ENCODE data around the gene HP1BP3.
"Not testable (repeated sequence)": the region's sequence is repeated elsewhere in the genome, so short reads cannot be mapped to it uniquely, and the experiment has no call there.

Gene HP1BP3

DNA sequence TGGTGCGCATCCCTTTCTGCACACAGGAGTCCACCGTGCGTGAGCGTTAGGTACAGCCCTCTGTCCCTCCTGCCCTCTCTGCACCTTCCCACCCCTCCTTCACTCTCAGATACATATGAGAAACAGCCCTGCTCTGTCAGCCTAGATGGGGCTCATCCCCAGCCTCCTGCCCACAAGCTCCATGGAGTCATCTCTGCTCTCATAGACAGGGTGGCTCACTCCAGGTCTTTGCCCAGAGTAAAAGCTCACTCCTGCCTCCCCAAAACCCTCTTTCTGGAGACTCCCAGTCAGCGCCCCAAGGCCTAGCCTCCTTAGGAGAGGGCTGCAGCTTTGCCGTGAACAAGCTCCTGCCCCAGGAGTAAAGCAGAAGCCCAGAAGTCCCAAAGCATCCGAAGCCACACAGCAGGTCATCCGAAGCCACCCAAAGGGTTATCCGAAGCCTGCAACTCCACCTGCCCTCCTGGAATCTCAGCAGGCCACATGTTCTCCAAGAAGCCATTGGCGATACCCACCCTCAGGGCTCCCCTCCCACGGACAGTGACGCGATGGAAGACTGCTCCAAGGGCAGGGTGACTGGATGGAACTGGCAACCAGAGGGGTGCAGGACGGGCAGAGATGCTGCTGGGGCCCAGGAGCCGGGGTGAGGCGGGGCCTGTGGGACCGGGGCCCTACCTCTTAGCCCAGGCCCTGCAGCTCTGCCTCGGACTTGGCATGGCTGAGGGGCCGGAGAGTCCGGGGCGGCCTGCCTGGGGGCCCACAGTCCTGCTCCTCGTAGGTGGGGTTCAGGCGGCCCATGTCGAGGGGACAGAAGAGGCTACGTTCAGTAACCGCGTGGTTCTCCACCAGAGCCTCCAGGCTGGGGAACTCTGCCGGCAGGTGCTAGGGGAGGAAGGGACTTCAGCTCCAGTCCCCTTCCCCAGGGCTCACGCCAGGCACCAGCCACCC, 65.7 kb downstream of the HP1BP3 start:
- no peak overlapping the region for H3K27ac ChIP-seq (ENCODE audit: low read depth, low read length)

GRCh38 chr1:20720631-20721091, 66.4 kb downstream of the HP1BP3 start:
- peaks cover 7 to 15% of the 10 kb centered on the region in 2 donors for H3K27me3 ChIP-seq (ENCODE audit: control insufficient read depth in 1 of 2, insufficient read depth in 2 of 2, low read length in 2 of 2)
- H3K4me1 ChIP-seq (ENCODE audit: control insufficient read depth in 1 of 2, insufficient read depth in 2 of 2, low read length in 2 of 2) = peaks cover 0 to 7% of the 10 kb centered on the region in 2 donors
- H3K9ac ChIP-seq (ENCODE audit: low read depth in 1 of 2, low read length in 2 of 2) = no peak overlapping the region
- H3K4me3 ChIP-seq (ENCODE audit: low read depth in 1 of 2, low read length in 2 of 2) = no peak overlapping the region
- H3K36me3 ChIP-seq (ENCODE audit: control insufficient read depth in 1 of 2, insufficient read depth in 2 of 2, low read length in 2 of 2) = no peaks in the 10 kb centered on the region
- no peak overlapping the region for H3K27ac ChIP-seq (ENCODE audit: low read depth, low read length)
- no peaks in the 10 kb centered on the region for H3K9me3 ChIP-seq (ENCODE audit: control insufficient read depth in 1 of 2, low read length in 2 of 2)

More for the DNA sequence above, 65.7 kb downstream of the HP1BP3 start:
- H3K27me3 ChIP-seq (ENCODE audit: control insufficient read depth in 1 of 2, insufficient read depth in 2 of 2, low read length in 2 of 2) = peaks cover 6 to 14% of the 10 kb centered on the region in 2 donors
- H3K9me3 ChIP-seq (ENCODE audit: control insufficient read depth in 1 of 2, low read length in 2 of 2) = no peaks in the 10 kb centered on the region
- no peak overlapping the region for H3K9ac ChIP-seq (ENCODE audit: low read depth in 1 of 2, low read length in 2 of 2)
- H3K4me1 ChIP-seq (ENCODE audit: control insufficient read depth in 1 of 2, insufficient read depth in 2 of 2, low read length in 2 of 2) = peaks cover 0 to 3% of the 10 kb centered on the region in 2 donors
- no peak overlapping the region for H3K4me3 ChIP-seq (ENCODE audit: low read depth in 1 of 2, low read length in 2 of 2)
- no peaks in the 10 kb centered on the region for H3K36me3 ChIP-seq (ENCODE audit: control insufficient read depth in 1 of 2, insufficient read depth in 2 of 2, low read length in 2 of 2)

DNA sequence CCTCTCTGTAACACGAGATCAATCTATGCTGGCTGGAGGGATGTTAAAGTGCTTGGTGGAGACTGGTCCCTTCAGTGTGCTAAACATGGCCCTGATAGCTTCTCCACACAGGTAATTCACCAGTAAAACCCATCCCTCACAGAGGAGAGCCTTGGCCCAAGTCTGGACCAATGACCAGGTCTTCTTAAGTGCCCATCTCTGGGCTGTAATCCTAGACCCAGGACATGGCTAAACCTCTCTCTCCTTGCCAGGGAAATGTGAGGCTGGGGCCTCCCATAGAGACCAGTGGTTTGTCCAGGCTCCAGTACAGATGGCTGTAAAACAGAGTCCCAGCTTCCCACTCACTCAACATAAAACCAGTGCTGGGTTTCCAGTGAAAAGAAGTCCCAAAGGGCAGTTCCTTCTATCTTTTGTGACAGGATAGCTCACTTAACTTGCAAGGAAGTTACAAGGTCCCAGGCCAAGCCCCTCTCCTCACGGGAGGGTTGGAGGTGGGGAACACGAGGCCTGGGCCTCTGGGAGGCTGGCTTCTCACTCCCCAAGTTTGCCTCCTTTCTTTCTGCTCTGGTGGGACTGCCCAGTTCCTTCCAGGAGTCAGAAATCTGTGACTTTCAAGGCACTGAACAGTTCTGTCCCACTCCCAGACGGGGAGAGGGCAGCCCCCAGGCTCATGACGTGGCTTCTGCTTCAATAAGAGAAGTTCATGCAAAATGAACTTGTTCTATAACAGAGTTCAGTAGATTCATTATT, 67.1 kb downstream of the HP1BP3 start:
- Histone ChIP-seq H3K4me3 (ENCODE audit: low read depth in 1 of 2, low read length in 2 of 2) (no peak overlapping the region), H3K36me3 (ENCODE audit: control insufficient read depth in 1 of 2, insufficient read depth in 2 of 2, low read length in 2 of 2) (no peaks in the 10 kb centered on the region), H3K27ac (ENCODE audit: low read depth, low read length) (no peak overlapping the region), H3K9me3 (ENCODE audit: control insufficient read depth in 1 of 2, low read length in 2 of 2) (no peaks in the 10 kb centered on the region), H3K4me1 (ENCODE audit: control insufficient read depth in 1 of 2, insufficient read depth in 2 of 2, low read length in 2 of 2) (peaks cover 0 to 7% of the 10 kb centered on the region in 2 donors), H3K9ac (ENCODE audit: low read depth in 1 of 2, low read length in 2 of 2) (no peak overlapping the region), H3K27me3 (ENCODE audit: control insufficient read depth in 1 of 2, insufficient read depth in 2 of 2, low read length in 2 of 2) (peaks cover 7 to 18% of the 10 kb centered on the region in 2 donors)

DNA sequence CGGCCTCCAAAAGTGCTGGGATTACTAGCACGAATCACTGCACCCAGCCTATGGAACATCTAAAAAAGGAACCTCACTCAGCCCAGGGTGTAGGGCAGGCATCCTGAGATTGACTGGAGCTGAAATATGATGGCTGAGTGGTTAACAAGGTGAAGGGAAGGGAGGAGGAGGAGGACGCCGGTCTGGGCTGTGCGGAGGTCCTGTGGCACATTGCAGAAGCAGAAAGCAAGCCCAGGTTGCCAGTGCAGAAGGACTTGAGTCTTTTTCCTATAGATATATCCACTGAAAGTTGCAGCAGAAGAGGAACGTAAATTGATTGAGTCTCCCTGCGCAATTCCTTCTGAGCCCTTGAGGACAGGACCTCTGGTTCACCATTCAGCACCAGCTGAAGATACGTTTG, 67.8 kb downstream of the HP1BP3 start:
- H3K4me1 ChIP-seq (ENCODE audit: control insufficient read depth in 1 of 2, insufficient read depth in 2 of 2, low read length in 2 of 2) = peaks cover 0 to 7% of the 10 kb centered on the region in 2 donors
- no peak overlapping the region for H3K27ac ChIP-seq (ENCODE audit: low read depth, low read length)
- peaks cover 7 to 18% of the 10 kb centered on the region in 2 donors for H3K27me3 ChIP-seq (ENCODE audit: control insufficient read depth in 1 of 2, insufficient read depth in 2 of 2, low read length in 2 of 2)
- H3K36me3 ChIP-seq (ENCODE audit: control insufficient read depth in 1 of 2, insufficient read depth in 2 of 2, low read length in 2 of 2) = no peaks in the 10 kb centered on the region
- H3K4me3 ChIP-seq (ENCODE audit: low read depth in 1 of 2, low read length in 2 of 2) = no peak overlapping the region
- H3K9ac ChIP-seq (ENCODE audit: low read depth in 1 of 2, low read length in 2 of 2) = no peak overlapping the region
- H3K9me3 ChIP-seq (ENCODE audit: control insufficient read depth in 1 of 2, low read length in 2 of 2) = no peaks in the 10 kb centered on the region

DNA sequence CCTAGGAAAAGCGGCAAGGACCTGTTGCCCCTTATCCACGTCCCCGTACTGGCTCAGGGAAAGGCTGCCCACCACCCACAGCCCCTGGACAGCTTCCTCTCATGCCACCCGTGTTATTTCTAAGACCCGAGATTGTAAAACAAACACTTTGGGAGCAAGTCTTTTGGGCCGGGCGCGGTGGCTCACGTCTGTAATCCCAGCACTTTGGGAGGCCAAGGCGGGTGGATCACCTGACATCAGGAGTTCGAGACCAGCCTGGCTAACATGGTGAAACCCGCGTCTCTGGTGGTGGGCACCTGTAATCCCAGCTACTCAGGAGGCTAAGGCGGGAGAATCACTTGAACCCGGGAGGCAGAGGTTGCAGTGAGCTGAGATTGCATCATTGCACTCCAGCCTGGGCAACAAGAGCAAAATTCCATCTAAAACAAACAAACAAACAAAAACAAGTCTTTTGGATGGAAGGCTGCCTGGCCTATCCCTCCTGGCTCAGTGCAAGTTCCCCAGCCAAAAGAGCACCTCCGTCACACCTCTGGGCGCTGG, 68.7 kb downstream of the HP1BP3 start:
- H3K36me3 ChIP-seq (ENCODE audit: control insufficient read depth in 1 of 2, insufficient read depth in 2 of 2, low read length in 2 of 2) = not testable (repeated sequence)
- Histone ChIP-seq H3K27me3 (ENCODE audit: control insufficient read depth in 1 of 2, insufficient read depth in 2 of 2, low read length in 2 of 2) (peaks cover 7 to 18% of the 10 kb centered on the region in 2 donors), H3K4me3 (ENCODE audit: low read depth in 1 of 2, low read length in 2 of 2) (peak overlapping the region in 1 of 2 donors; percentile 17)

DNA sequence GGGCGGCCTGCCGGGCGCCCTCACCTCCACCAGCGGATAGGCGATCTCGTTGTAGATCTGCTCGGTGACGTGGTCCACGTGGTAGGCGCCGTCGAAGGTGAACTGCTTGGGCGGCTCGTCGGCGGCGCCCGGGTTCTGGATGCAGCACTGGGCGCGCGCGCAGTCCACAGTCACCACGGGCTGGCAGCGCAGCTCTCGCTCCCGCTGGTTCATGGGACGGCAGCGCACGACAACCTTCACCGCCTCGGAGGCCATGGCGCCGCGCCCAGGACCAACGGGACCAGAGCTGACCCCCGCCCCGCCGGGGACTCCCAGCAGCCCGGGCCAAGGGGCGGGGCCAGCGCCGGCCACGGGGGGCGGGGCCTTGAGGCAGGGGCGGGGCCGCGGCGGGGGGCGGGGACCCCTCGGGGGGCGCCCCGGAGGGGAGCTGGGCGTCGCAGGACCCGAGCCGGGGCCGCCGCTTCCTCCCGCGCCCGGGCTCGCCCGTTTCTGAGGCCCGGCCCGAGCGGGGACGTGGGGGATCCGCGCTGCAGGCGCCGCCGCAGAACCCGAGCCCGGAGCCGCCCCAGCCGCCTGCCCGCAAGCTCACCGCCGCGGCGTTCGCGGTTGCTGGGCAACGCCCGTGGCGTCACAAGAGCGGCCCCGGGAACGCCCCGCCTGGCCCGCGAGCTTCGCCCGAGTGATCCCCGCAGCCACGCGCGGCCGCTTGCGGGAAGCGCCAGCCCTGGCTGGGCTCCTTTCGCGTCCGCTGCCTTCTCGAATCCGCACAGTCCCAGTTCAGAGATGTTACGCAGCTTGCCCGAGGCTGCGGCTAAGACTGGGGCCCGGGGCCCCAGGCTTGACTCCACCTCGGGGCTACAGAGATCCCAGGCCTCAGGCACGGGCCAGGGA, 69.4 kb downstream of the HP1BP3 start, which contains the start of gene KIF17:
Gene KIF17 (minus strand): TSS at position 556 of the 891 bp plus-strand sequence. CDS start 301 bp downstream, at position 255.
- Histone ChIP-seq H3K4me1 (ENCODE audit: control insufficient read depth in 1 of 2, insufficient read depth in 2 of 2, low read length in 2 of 2) (peaks cover 0 to 7% of the 10 kb centered on the region in 2 donors), H3K27ac (ENCODE audit: low read depth, low read length) (no peak within 1 kb of the TSS), H3K9me3 (ENCODE audit: control insufficient read depth in 1 of 2, low read length in 2 of 2) (no peaks in the 10 kb centered on the region), H3K9ac (ENCODE audit: low read depth in 1 of 2, low read length in 2 of 2) (no peak within 1 kb of the TSS), H3K27me3 (ENCODE audit: control insufficient read depth in 1 of 2, insufficient read depth in 2 of 2, low read length in 2 of 2) (peaks cover 7 to 18% of the 10 kb centered on the region in 2 donors), H3K36me3 (ENCODE audit: control insufficient read depth in 1 of 2, insufficient read depth in 2 of 2, low read length in 2 of 2) (no peaks in the 10 kb centered on the region), H3K4me3 (ENCODE audit: low read depth in 1 of 2, low read length in 2 of 2) (peak within 1 kb of the TSS in 1 of 2 donors; percentile 51)

More for the DNA sequence above, 68.7 kb downstream of the HP1BP3 start:
- H3K27ac ChIP-seq (ENCODE audit: low read depth, low read length); H3K9me3 ChIP-seq (ENCODE audit: control insufficient read depth in 1 of 2, low read length in 2 of 2); H3K4me1 ChIP-seq (ENCODE audit: control insufficient read depth in 1 of 2, insufficient read depth in 2 of 2, low read length in 2 of 2); H3K9ac ChIP-seq (ENCODE audit: low read depth in 1 of 2, low read length in 2 of 2): not testable (repeated sequence)

DNA sequence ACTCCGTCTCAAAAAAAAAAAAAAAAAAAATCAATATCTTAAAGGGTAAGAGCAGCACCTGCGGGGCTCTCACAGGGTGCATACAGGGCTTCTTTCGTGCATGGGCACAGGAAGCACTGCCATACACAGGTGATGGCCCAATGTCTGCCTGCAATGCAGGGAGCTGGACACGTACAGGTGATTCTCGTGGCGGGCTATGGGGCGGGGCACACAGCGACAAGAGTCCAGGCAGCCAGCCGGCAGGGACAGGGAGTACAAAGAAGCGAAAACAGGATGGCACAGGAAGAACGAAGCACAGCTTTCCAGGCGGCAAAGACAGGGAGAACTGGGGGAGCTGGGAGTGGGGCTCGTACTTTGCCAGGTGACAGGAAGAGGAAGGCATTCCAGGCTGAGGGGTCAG, 70.9 kb downstream of the HP1BP3 start:
- peaks cover 7 to 18% of the 10 kb centered on the region in 2 donors for H3K27me3 ChIP-seq (ENCODE audit: control insufficient read depth in 1 of 2, insufficient read depth in 2 of 2, low read length in 2 of 2)
- no peaks in the 10 kb centered on the region for H3K36me3 ChIP-seq (ENCODE audit: control insufficient read depth in 1 of 2, insufficient read depth in 2 of 2, low read length in 2 of 2)
- H3K9me3 ChIP-seq (ENCODE audit: control insufficient read depth in 1 of 2, low read length in 2 of 2) = no peaks in the 10 kb centered on the region
- H3K9ac ChIP-seq (ENCODE audit: low read depth in 1 of 2, low read length in 2 of 2) = no peak overlapping the region
- no peak overlapping the region for H3K27ac ChIP-seq (ENCODE audit: low read depth, low read length)
- H3K4me1 ChIP-seq (ENCODE audit: control insufficient read depth in 1 of 2, insufficient read depth in 2 of 2, low read length in 2 of 2) = peaks cover 0 to 7% of the 10 kb centered on the region in 2 donors
- H3K4me3 ChIP-seq (ENCODE audit: low read depth in 1 of 2, low read length in 2 of 2) = no peak overlapping the region

- H3K27ac ChIP-seq (ENCODE audit: low read depth, low read length) = no peak overlapping the region
- H3K9ac ChIP-seq (ENCODE audit: low read depth in 1 of 2, low read length in 2 of 2) = no peak overlapping the region
- no peaks in the 10 kb centered on the region for H3K9me3 ChIP-seq (ENCODE audit: control insufficient read depth in 1 of 2, low read length in 2 of 2)
- H3K4me1 ChIP-seq (ENCODE audit: control insufficient read depth in 1 of 2, insufficient read depth in 2 of 2, low read length in 2 of 2) = peaks cover 0 to 7% of the 10 kb centered on the region in 2 donors
- H3K36me3 ChIP-seq (ENCODE audit: control insufficient read depth in 1 of 2, insufficient read depth in 2 of 2, low read length in 2 of 2) = no peaks in the 10 kb centered on the region
- no peak overlapping the region for H3K4me3 ChIP-seq (ENCODE audit: low read depth in 1 of 2, low read length in 2 of 2)
- peaks cover 7 to 18% of the 10 kb centered on the region in 2 donors for H3K27me3 ChIP-seq (ENCODE audit: control insufficient read depth in 1 of 2, insufficient read depth in 2 of 2, low read length in 2 of 2)
Measured at GRCh38 chr1:20715406-20715805, 71.7 kb downstream of the HP1BP3 start.

GRCh38 chr1:20713440-20713839, 73.7 kb downstream of the HP1BP3 start:
- Histone ChIP-seq H3K27ac (ENCODE audit: low read depth, low read length) (no peak overlapping the region), H3K36me3 (ENCODE audit: control insufficient read depth in 1 of 2, insufficient read depth in 2 of 2, low read length in 2 of 2) (no peaks in the 10 kb centered on the region), H3K4me3 (ENCODE audit: low read depth in 1 of 2, low read length in 2 of 2) (no peak overlapping the region), H3K9ac (ENCODE audit: low read depth in 1 of 2, low read length in 2 of 2) (no peak overlapping the region), H3K27me3 (ENCODE audit: control insufficient read depth in 1 of 2, insufficient read depth in 2 of 2, low read length in 2 of 2) (peaks cover 7 to 18% of the 10 kb centered on the region in 2 donors), H3K9me3 (ENCODE audit: control insufficient read depth in 1 of 2, low read length in 2 of 2) (no peaks in the 10 kb centered on the region), H3K4me1 (ENCODE audit: control insufficient read depth in 1 of 2, insufficient read depth in 2 of 2, low read length in 2 of 2) (peaks cover 0 to 7% of the 10 kb centered on the region in 2 donors)

All from duodenal mucosa (tissue), 2 donors.